ENCODE results near the gene EYS.

The EYS gene

GRCh38 chr6:65627015-65627414 is 80.0 kb downstream of the EYS start:
- Histone ChIP-seq H3K79me1 (replicated peaks; ENCODE audit: low read length, poor library complexity, severe bottlenecking) (no peaks in the 10 kb centered on the region), H3K27me3 (ENCODE audit: control insufficient read depth in 1 of 2, insufficient read depth in 1 of 2, low read length in 2 of 2) (no peaks in the 10 kb centered on the region), H3K14ac (ENCODE audit: low read length in 2 of 2) (no peak overlapping the region), H3K4ac (ENCODE audit: low read depth in 1 of 2, low read length in 2 of 2) (no peak overlapping the region), H2AK5ac (ENCODE audit: low read length, severe bottlenecking) (no peak overlapping the region), H3K4me2 (ENCODE audit: low read length, poor library complexity, severe bottlenecking) (no peak overlapping the region), H3K9ac (ENCODE audit: low read length) (no peak overlapping the region), H3K9me3 (ENCODE audit: control insufficient read depth, low read length) (no peaks in the 10 kb centered on the region), H3K4me3 (ENCODE audit: insufficient read depth in 1 of 2, low read depth in 1 of 2, low read length in 2 of 2) (no peak overlapping the region), H2BK15ac (ENCODE audit: low read depth, poor library complexity, severe bottlenecking) (no peak overlapping the region), H3K27ac (ENCODE audit: low read length, poor library complexity, severe bottlenecking) (no peak overlapping the region), H3K18ac (ENCODE audit: low read depth in 1 of 2, low read length in 2 of 2) (no peak overlapping the region), H3K4me1 (ENCODE audit: control insufficient read depth, insufficient read depth, low read depth, low read length) (no peaks in the 10 kb centered on the region), H2BK5ac (ENCODE audit: low read depth, low read length, poor library complexity, severe bottlenecking) (no peak overlapping the region), H4K8ac (ENCODE audit: low read length) (no peak overlapping the region), H4K91ac (ENCODE audit: low read length) (no peak overlapping the region), H2BK12ac (ENCODE audit: low read length in 2 of 2) (no peak overlapping the region), H2AFZ (ENCODE audit: low read depth, low read length) (no peak overlapping the region), H3K36me3 (ENCODE audit: control insufficient read depth in 1 of 2, insufficient read depth in 2 of 2, low read depth in 1 of 2, low read length in 2 of 2) (no peaks in the 10 kb centered on the region), H2BK120ac (ENCODE audit: low read depth, low read length) (no peak overlapping the region), H3K23ac (ENCODE audit: low read length in 2 of 2) (no peak overlapping the region)
- no peak for DNase-seq
- 83% methylated on average over 5 of the region's 5 CpGs for WGBS

DNA sequence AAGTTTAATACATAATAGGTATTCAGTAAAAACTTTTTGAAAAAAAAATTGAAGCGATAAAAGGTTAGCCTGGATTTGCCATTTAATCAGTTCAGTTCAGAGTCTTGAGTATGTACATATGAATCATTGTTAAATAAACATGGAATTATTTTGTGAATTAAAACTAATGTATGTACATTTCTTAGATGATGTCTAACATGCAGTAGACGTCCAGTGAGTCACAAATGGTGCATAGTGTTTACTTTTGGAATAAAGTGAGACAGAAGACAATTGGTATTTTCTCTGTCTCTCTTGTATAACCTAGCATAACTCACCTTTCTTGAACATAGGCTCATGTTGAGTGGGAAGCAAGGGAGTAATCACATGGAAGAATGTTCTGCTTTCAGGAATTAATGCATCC is 83.5 kb downstream of the EYS start:
- WGBS, result 100% methylated on average over 1 of the region's 2 CpGs
- no peak overlapping the region for H3K4me2 ChIP-seq (ENCODE audit: low read length, poor library complexity, severe bottlenecking)

DNA sequence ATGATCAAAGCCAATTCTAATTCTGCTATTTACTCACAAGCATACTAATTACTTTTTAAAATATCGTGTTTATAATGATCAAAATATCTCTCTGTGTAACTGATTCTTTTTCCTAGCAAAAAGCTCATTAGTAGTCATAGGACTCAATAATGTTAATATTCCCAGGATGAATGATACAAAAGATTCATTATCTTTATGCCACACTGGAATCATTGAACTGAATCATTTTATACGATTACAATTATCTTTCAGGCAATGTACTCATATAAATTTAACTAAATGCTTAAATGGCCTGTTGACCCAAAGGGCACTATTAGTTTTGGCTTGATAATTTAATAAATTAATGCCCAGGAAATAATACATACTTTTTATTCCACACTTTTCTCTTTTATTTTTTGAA is 96.3 kb downstream of the EYS start:
- Histone ChIP-seq H3K27me3 (ENCODE audit: control insufficient read depth in 1 of 2, insufficient read depth in 1 of 2, low read length in 2 of 2) (no peaks in the 10 kb centered on the region), H3K4me3 (ENCODE audit: insufficient read depth in 1 of 2, low read depth in 1 of 2, low read length in 2 of 2) (no peak overlapping the region), H3K4me2 (ENCODE audit: low read length, poor library complexity, severe bottlenecking) (no peak overlapping the region), H3K9me3 (ENCODE audit: control insufficient read depth, low read length) (no peaks in the 10 kb centered on the region), H3K4me1 (ENCODE audit: control insufficient read depth, insufficient read depth, low read depth, low read length) (no peaks in the 10 kb centered on the region), H3K27ac (ENCODE audit: low read length, poor library complexity, severe bottlenecking) (no peak overlapping the region), H2AFZ (ENCODE audit: low read depth, low read length) (no peak overlapping the region), H3K79me1 (replicated peaks; ENCODE audit: low read length, poor library complexity, severe bottlenecking) (no peaks in the 10 kb centered on the region), H3K4ac (ENCODE audit: low read depth in 1 of 2, low read length in 2 of 2) (no peak overlapping the region), H3K14ac (ENCODE audit: low read length in 2 of 2) (no peak overlapping the region), H3K23ac (ENCODE audit: low read length in 2 of 2) (no peak overlapping the region), H3K9ac (ENCODE audit: low read length) (no peak overlapping the region), H4K91ac (ENCODE audit: low read length) (no peak overlapping the region), H2BK15ac (ENCODE audit: low read depth, poor library complexity, severe bottlenecking) (no peak overlapping the region), H3K36me3 (ENCODE audit: control insufficient read depth in 1 of 2, insufficient read depth in 2 of 2, low read depth in 1 of 2, low read length in 2 of 2) (no peaks in the 10 kb centered on the region), H2BK120ac (ENCODE audit: low read depth, low read length) (no peak overlapping the region), H3K18ac (ENCODE audit: low read depth in 1 of 2, low read length in 2 of 2) (no peak overlapping the region), H4K8ac (ENCODE audit: low read length) (no peak overlapping the region), H2AK5ac (ENCODE audit: low read length, severe bottlenecking) (no peak overlapping the region), H2BK12ac (ENCODE audit: low read length in 2 of 2) (no peak overlapping the region), H2BK5ac (ENCODE audit: low read depth, low read length, poor library complexity, severe bottlenecking) (no peak overlapping the region)
- no CpG with 5 or more reads among the region's 2 CpGs for WGBS
- no peak for DNase-seq

More for the DNA sequence above, 83.5 kb downstream of the EYS start:
- H2BK12ac ChIP-seq (ENCODE audit: low read length in 2 of 2), result no peak overlapping the region
- no peak overlapping the region for H2BK120ac ChIP-seq (ENCODE audit: low read depth, low read length)
- no peak overlapping the region for H3K14ac ChIP-seq (ENCODE audit: low read length in 2 of 2)
- H2AFZ ChIP-seq (ENCODE audit: low read depth, low read length), result no peak overlapping the region
- H3K36me3 ChIP-seq (ENCODE audit: control insufficient read depth in 1 of 2, insufficient read depth in 2 of 2, low read depth in 1 of 2, low read length in 2 of 2), result no peaks in the 10 kb centered on the region
- DNase-seq, result no peak
- H2AK5ac ChIP-seq (ENCODE audit: low read length, severe bottlenecking), result no peak overlapping the region
- no peak overlapping the region for H4K8ac ChIP-seq (ENCODE audit: low read length)
- no peaks in the 10 kb centered on the region for H3K27me3 ChIP-seq (ENCODE audit: control insufficient read depth in 1 of 2, insufficient read depth in 1 of 2, low read length in 2 of 2)
- no peak overlapping the region for H3K9ac ChIP-seq (ENCODE audit: low read length)
- H3K18ac ChIP-seq (ENCODE audit: low read depth in 1 of 2, low read length in 2 of 2), result no peak overlapping the region
- no peak overlapping the region for H3K4ac ChIP-seq (ENCODE audit: low read depth in 1 of 2, low read length in 2 of 2)
- no peak overlapping the region for H3K23ac ChIP-seq (ENCODE audit: low read length in 2 of 2)
- no peaks in the 10 kb centered on the region for H3K4me1 ChIP-seq (ENCODE audit: control insufficient read depth, insufficient read depth, low read depth, low read length)
- H2BK5ac ChIP-seq (ENCODE audit: low read depth, low read length, poor library complexity, severe bottlenecking), result no peak overlapping the region
- no peaks in the 10 kb centered on the region for H3K9me3 ChIP-seq (ENCODE audit: control insufficient read depth, low read length)
- H3K27ac ChIP-seq (ENCODE audit: low read length, poor library complexity, severe bottlenecking), result no peak overlapping the region
- H3K79me1 ChIP-seq (replicated peaks; ENCODE audit: low read length, poor library complexity, severe bottlenecking), result no peaks in the 10 kb centered on the region
- no peak overlapping the region for H2BK15ac ChIP-seq (ENCODE audit: low read depth, poor library complexity, severe bottlenecking)
- H3K4me3 ChIP-seq (ENCODE audit: insufficient read depth in 1 of 2, low read depth in 1 of 2, low read length in 2 of 2), result no peak overlapping the region
- no peak overlapping the region for H4K91ac ChIP-seq (ENCODE audit: low read length)

- Histone ChIP-seq H4K91ac (ENCODE audit: low read length) (no peak overlapping the region), H3K9me3 (ENCODE audit: control insufficient read depth, low read length) (peaks cover 3% of the 10 kb centered on the region), H4K8ac (ENCODE audit: low read length) (no peak overlapping the region), H2BK5ac (ENCODE audit: low read depth, low read length, poor library complexity, severe bottlenecking) (no peak overlapping the region), H3K79me1 (replicated peaks; ENCODE audit: low read length, poor library complexity, severe bottlenecking) (no peaks in the 10 kb centered on the region), H3K9ac (ENCODE audit: low read length) (no peak overlapping the region), H2AK5ac (ENCODE audit: low read length, severe bottlenecking) (no peak overlapping the region), H2BK120ac (ENCODE audit: low read depth, low read length) (no peak overlapping the region), H3K4ac (ENCODE audit: low read depth in 1 of 2, low read length in 2 of 2) (no peak overlapping the region), H3K4me3 (ENCODE audit: insufficient read depth in 1 of 2, low read depth in 1 of 2, low read length in 2 of 2) (no peak overlapping the region), H2AFZ (ENCODE audit: low read depth, low read length) (no peak overlapping the region), H3K4me1 (ENCODE audit: control insufficient read depth, insufficient read depth, low read depth, low read length) (no peaks in the 10 kb centered on the region), H3K36me3 (ENCODE audit: control insufficient read depth in 1 of 2, insufficient read depth in 2 of 2, low read depth in 1 of 2, low read length in 2 of 2) (no peaks in the 10 kb centered on the region), H3K27ac (ENCODE audit: low read length, poor library complexity, severe bottlenecking) (no peak overlapping the region), H2BK12ac (ENCODE audit: low read length in 2 of 2) (no peak overlapping the region), H3K27me3 (ENCODE audit: control insufficient read depth in 1 of 2, insufficient read depth in 1 of 2, low read length in 2 of 2) (no peaks in the 10 kb centered on the region), H3K4me2 (ENCODE audit: low read length, poor library complexity, severe bottlenecking) (no peak overlapping the region), H2BK15ac (ENCODE audit: low read depth, poor library complexity, severe bottlenecking) (no peak overlapping the region), H3K18ac (ENCODE audit: low read depth in 1 of 2, low read length in 2 of 2) (no peak overlapping the region), H3K14ac (ENCODE audit: low read length in 2 of 2) (no peak overlapping the region), H3K23ac (ENCODE audit: low read length in 2 of 2) (no peak overlapping the region)
- no peak for DNase-seq
- 94% methylated on average over 2 of the region's 4 CpGs for WGBS
These were observed 111.5 kb downstream of the EYS start for GRCh38 chr6:65595540-65595939.

Data from mesenchymal stem cell (in vitro differentiated cells and primary cell).